Glutamatergic neuron (in vitro differentiated cells): ENCODE data around the gene CPSF3. TPM values are rescaled to one million over a fixed set of nuclear protein-coding genes. Genes with fewer than 3 reads are reported as not detected.

Experiments used
- DNase-seq: peaks from one replicate; pipeline ENCODE4 v3.0.0; 2022
- H3K27ac Mint-ChIP-seq: one replicate; pipeline ENCODE4 v1.8.0; 2020; ENCODE audit warnings: mild to moderate bottlenecking, mixed read lengths, inconsistent platforms; ENCODE audit not compliant: unreplicated experiment
- H3K27me3 Mint-ChIP-seq: one replicate; pipeline ENCODE4 v1.8.0; 2020; ENCODE audit warnings: mild to moderate bottlenecking, moderate library complexity, mixed read lengths, inconsistent platforms; ENCODE audit not compliant: unreplicated experiment
- H3K36me3 Mint-ChIP-seq: one replicate; pipeline ENCODE4 v1.8.0; 2020; ENCODE audit warnings: mild to moderate bottlenecking, mixed read lengths, inconsistent platforms; ENCODE audit not compliant: unreplicated experiment
- H3K4me1 Mint-ChIP-seq: one replicate; pipeline ENCODE4 v1.8.0; 2020; ENCODE audit warnings: mild to moderate bottlenecking, low read depth, mixed read lengths, inconsistent platforms; ENCODE audit not compliant: unreplicated experiment
- H3K4me3 Mint-ChIP-seq: one replicate; pipeline ENCODE4 v1.8.0; 2020; ENCODE audit warnings: mild to moderate bottlenecking, mixed read lengths, inconsistent platforms; ENCODE audit not compliant: unreplicated experiment
- H3K9me3 Mint-ChIP-seq: one replicate; pipeline ENCODE4 v1.8.0; 2020; ENCODE audit warnings: mild to moderate bottlenecking, moderate library complexity, mixed read lengths, inconsistent platforms; ENCODE audit not compliant: unreplicated experiment
- CTCF ChIP-seq: fragments of 200-600 bp; sonication (generic); IDR thresholded peaks from one replicate; pipeline ENCODE4 v1.5.0; 2021; ENCODE audit not compliant: partially characterized antibody, unreplicated experiment
- total RNA-seq: library from RNA; stranded (reverse); fragmentation: NEBNext Ultra II Directional; extraction: Animal tissue kit (Norgen Biotek cat#: 25700); gene quantifications from one replicate; pipeline ENCODE4 v1.2.1, GENCODE V29; 2021; ENCODE audit not compliant: unreplicated experiment

Gene CPSF3
- total RNA-seq, 1 donor from 2014 or later: 33.3 TPM

- Mint-ChIP-seq H3K4me3 (no peak overlapping the region), H3K9me3 (no peaks in the 10 kb centered on the region), H3K27me3 (no peaks in the 10 kb centered on the region), H3K36me3 (no peaks in the 10 kb centered on the region), H3K4me1 (no peaks in the 10 kb centered on the region), H3K27ac (no peak overlapping the region)
- DNase-seq: no peak
- no peak for TF ChIP-seq CTCF
Measured at GRCh38 chr2:9428965-9429577, 5.6 kb downstream of the CPSF3 start.

- no peak overlapping the region for H3K27ac Mint-ChIP-seq
- H3K27me3 Mint-ChIP-seq: no peaks in the 10 kb centered on the region
- no peaks in the 10 kb centered on the region for H3K36me3 Mint-ChIP-seq
- H3K4me3 Mint-ChIP-seq: no peak overlapping the region
- no peaks in the 10 kb centered on the region for H3K9me3 Mint-ChIP-seq
- no peak for TF ChIP-seq CTCF
- no peak for DNase-seq
- H3K4me1 Mint-ChIP-seq: no peaks in the 10 kb centered on the region
Measured at GRCh38 chr2:9430316-9431293, 7.2 kb downstream of the CPSF3 start.

- H3K4me1 Mint-ChIP-seq: no peaks in the 10 kb centered on the region
- H3K36me3 Mint-ChIP-seq: peaks cover 4% of the 10 kb centered on the region
- no peaks in the 10 kb centered on the region for H3K27me3 Mint-ChIP-seq
- no peak overlapping the region for H3K27ac Mint-ChIP-seq
- no peaks in the 10 kb centered on the region for H3K9me3 Mint-ChIP-seq
- no peak for TF ChIP-seq CTCF
- no peak overlapping the region for H3K4me3 Mint-ChIP-seq
- no peak for DNase-seq
Measured at GRCh38 chr2:9434489-9434888, 11.0 kb downstream of the CPSF3 start.

- Mint-ChIP-seq H3K4me1 (no peaks in the 10 kb centered on the region), H3K4me3 (no peak overlapping the region), H3K27ac (no peak overlapping the region), H3K36me3 (peaks cover 4% of the 10 kb centered on the region), H3K9me3 (no peaks in the 10 kb centered on the region), H3K27me3 (no peaks in the 10 kb centered on the region)
- no peak for DNase-seq
- no peak for TF ChIP-seq CTCF
Measured at GRCh38 chr2:9439536-9439935, 16.1 kb downstream of the CPSF3 start.

- Mint-ChIP-seq H3K27ac (no peak overlapping the region), H3K27me3 (no peaks in the 10 kb centered on the region), H3K36me3 (peaks cover 4% of the 10 kb centered on the region)
Measured at GRCh38 chr2:9440058-9440727, 16.7 kb downstream of the CPSF3 start.

More at GRCh38 chr2:9440058-9440727, 16.7 kb downstream of the CPSF3 start:
- no peaks in the 10 kb centered on the region for H3K9me3 Mint-ChIP-seq
- no peaks in the 10 kb centered on the region for H3K4me1 Mint-ChIP-seq
- DNase-seq: no peak
- no peak for TF ChIP-seq CTCF
- H3K4me3 Mint-ChIP-seq: no peak overlapping the region
